Stimulated activated naive CD4-positive, alpha-beta T cell (primary cell): ENCODE results near the gene THAP8.

Experiments
- DNase-seq, 6 experiments: peaks; one replicate each; lab custom pipeline; 2025; lab: John Stamatoyannopoulos, UW

THAP8 gene

GRCh38 chr19:36030264-36031148, 23.6 kb downstream of the THAP8 start:
- DNase-seq, result no peak

DNA sequence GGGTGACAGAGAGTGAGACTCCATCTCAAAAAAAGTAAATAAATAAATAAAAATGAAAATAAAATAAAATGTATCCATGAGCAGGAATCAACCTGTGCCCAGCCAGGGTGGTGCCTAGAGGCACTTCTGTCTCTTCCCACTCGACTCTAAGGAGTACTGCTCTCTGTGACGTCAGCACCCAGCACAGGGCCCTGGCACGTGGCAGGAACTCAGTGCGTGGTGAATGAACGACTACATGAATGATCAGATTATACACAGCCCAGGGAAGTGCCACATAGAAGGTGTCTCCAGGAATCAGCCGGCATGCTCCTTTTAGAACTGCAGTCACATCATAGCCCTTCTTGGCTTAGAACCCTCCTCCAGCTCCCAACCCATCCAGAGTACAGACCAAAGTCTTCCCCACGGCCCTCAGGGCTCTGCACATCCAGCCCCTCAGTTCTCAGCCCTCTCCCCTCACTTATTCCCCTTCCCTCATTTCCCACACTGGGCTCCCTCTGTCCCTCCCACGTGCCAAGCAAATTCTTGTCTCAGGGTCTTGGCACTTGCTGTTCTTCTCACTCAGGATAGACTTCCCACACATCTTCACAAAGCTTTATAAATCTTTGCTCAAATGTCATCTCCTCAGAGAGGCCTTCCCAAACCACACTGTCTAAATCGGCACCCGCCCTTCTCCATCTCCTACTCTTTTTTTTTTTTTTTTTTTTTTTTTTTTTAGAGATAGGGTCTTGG, 25.6 kb downstream of the THAP8 start:
- DNase-seq, result no peak

DNA sequence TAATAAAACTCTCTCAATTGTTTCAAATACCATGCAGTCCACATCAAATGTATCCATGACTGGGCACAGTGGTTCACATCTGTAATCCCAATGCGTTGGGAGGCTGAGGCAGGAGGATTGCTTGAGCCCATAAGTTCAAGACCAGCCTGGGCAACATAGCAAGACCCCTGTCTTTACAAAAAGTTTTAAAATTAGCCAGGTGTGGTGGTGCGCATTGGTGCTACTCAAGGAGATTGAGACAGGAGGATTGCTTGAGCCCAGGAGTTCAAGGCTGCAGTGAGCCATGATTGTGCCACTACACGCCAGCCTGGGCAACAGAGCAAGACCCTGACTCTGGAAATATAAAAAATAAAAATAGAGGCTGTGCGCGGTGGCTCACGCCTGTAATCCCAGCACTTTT, 26.4 kb downstream of the THAP8 start:
- DNase-seq, result no peak

GRCh38 chr19:36026091-36026876, 27.8 kb downstream of the THAP8 start:
- DNase-seq, result no peak

- no peak for DNase-seq
Observed at GRCh38 chr19:36025541-36025940, 28.5 kb downstream of the THAP8 start.

DNA sequence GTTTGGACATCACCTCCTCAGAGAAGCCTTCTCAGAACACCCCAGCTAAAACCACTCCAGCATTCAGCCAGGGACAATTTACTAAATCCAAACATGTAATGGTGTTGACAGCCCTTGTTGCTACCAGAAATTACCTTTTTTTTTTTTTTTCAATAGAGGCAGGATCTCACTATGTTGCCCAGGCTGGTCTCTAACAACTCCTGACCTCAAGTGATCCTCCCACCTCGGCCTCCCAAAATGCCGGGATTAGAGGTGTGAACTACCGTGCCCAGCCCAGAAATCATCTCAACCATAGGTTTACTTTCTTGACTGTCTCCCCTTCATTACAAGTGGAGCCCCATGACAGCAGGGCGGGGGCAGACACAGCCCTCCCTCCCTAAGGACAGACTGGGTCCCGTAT, 30.7 kb downstream of the THAP8 start:
- DNase-seq, result no peak

DNA sequence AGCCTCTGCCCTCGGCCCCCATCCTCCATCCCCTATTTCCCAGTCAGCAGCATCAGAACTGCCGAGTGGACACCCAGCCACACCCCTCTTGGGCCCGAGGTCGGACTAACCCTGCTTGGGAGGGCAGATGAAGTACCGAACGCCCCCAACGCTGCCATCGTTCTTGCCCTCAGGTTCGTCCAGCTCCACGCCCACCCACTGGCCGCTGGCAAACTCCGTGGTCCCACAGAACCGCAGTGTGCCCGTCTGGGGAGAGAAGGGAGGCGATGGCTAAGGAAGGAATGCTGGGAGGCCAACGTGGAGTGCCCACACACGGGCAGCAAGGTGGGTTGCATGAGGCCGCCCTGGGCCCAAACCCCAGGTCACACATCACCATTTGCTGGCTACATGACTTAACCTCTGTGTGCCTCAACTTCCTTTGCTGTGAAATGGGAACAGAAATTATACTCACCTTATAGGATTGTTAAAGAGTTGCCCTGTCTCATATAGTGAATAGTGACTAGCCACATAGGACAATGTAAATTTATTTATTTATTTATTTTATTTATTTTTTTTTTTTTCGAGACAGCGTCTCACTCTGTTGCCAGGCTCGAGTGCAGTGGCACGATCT, 34.9 kb downstream of the THAP8 start:
- no peak for DNase-seq

DNA sequence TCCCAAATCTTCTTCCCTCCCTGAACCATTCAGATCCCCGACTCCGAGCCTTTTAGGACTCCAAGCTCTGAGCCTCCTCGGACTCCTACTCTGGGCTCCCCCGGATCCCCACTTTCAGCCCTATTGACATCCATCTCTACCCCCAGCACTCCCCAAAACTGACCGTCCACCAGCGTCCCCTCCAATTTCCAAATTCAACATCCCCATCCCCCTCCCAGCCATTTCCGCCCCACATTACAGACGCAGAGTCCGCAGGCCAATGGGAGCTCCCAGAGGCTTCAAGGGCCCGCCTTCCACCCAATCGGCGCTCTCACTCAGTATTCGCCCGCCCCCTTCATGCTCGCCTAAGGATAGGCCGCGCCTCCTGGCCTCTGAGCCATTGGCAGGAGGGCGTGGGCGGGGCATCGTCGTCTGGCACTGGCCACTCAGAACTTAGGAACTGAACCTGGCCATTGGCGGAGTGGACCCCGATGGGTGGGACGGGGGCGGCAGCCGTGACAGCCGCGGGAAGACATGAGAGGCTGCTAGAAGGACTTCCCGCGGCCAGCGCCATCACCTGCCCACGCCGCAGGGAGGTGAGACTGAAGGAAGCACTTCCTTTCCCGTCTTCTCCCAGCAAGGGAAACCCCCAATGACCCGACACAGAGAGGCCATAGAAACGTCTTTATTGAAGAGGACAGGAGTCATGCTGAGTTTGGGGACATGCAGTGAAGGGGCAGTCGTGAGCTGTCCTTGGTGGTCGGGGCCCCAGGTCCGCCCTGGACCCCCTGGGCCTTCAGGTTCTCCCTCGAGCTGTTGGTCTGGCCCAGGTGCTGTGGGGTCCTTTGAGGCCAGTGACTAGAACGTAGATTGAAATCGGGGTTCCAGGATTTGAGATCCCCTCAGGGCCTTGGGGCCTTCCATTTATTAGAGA, 39.8 kb downstream of the THAP8 start, which contains the start of gene ALKBH6:
Gene ALKBH6 (minus strand): TSS at position 202 of the 913 bp plus-strand sequence. CDS start 816 bp downstream, outside the sequence.
- peak; percentile 95 to 99 (median 96) for DNase-seq

GRCh38 chr19:36013280-36014011, 40.6 kb downstream of the THAP8 start:
- no peak for DNase-seq

DNA sequence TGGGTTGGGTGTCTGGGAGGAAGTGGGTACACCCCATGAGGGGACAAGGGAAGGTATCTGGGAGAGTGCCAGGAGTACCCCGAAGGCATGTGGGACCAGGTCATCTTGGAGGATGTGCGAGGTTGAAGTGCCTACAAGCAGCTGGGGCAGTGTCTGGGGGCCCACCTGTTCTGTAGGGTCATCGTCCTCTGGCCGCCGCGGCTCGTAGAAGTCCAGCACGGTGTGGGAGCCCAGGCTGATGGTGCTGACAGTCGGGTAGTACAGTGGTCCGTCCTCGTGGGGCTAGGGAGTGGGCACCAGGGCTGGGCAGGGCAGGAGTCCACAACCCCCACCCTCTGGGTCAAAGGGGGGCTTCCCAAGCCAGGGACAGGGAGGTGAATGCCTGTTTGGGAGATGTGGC, 43.7 kb downstream of the THAP8 start:
- DNase-seq, result no peak

DNA sequence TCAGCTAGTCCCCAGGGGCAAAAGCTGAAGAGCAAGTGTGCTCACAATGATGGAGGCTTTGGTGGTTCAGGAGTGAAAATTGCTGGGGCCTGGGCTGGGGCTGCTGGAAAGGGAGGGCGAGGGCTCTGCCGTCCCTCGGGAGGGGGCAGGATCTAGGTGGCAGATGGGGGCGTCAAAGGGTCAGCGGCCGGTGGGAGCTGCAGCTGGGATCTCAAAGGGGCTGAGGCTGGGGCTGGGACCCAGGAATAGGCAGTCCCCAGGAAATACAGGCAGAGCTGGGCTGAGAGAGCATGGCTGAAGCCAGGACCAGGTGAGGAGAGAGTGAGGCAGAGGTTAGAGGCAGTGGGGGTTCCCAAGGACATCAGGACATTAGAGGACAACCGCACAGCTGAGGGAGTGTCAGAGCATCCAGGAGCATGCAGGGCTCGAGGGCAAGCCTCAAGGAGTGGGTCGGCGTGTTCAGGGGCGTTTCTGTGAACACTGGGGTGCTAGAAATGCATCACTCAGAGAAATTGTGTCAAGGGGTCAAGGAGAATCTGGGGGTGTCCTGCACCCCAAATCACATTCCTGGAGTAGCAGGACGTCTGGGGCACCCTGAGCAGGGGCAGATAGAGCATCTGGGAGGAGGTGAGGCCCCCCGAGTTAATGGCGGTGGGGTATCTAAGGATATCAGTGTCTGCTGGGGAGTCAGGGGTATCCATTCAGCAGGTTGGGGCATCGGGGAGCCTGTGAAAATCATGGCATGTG, 44.3 kb downstream of the THAP8 start:
- DNase-seq, result no peak

DNA sequence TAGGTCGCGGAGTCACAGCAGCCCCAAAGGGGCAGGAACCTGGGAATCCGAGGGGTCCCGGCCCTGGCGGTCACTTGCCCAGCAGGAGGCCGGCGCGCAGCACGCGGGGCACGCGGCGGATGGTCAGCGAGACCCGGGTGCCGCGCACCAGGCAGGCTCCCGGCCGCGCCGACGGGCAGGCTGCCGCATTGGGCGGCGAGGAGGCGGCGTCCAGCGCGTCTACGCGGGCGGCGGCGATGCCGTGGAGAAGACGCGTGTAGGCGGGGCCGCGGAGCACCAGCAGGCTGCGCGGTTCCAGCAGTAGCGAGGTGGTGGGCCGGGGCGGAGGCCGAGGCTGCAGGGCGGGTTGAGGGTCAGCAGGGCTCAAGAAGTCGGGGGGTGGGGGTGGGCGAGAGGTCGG, 44.9 kb downstream of the THAP8 start:
- DNase-seq, result peak in 5 of 6 experiments; percentile 6 to 24 (median 13)

- DNase-seq, result no peak
Observed at GRCh38 chr19:36008336-36008978, 45.6 kb downstream of the THAP8 start, which contains the start of gene SYNE4. TSS of gene SYNE4 (minus strand) at chr19:36008813. CDS start at chr19:36008681, 132 bp downstream.

DNA sequence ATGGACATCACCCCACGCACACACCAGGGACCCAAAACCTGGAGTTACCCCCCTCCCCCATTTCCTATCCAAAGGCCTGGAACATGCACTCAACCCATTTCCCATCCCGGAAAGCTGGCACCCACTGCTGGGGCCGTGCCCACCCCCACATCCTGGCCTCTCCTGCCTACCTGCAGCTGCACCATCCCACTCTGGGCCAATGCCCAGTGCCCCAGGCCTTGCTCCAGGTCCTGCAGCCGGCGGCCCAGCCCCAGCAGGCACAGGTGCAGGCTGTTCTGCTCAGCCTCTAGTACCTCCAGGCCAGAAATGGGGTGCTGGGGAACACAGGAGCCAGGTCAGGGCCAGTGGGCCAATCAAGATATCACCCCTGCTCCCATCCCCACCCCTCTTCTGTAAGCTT, 47.1 kb downstream of the THAP8 start:
- no peak for DNase-seq

- no peak for DNase-seq
Observed at GRCh38 chr19:36003284-36003683, 50.8 kb downstream of the THAP8 start.

DNA sequence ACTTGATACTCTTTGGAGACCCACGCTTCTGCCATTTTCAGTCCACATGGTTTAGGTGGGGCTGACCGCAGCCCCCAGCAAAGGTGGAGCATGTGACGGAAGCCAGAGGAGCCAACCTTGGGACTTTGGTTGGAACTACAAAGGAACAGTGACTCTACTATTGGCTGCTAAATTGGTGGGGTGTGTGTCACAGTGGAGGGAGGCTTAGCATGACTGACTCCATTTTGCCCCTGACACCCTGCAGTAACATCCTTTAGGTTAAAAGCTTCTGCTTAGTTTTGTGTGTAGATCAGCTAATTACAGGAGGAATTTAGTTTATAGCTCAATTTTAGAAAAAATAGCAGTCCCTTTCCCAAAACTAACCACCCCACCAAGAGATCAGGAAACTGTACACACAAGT, 52.5 kb downstream of the THAP8 start:
- no peak for DNase-seq

GRCh38 chr19:35996777-35997176, 57.3 kb downstream of the THAP8 start:
- no peak for DNase-seq
